ENCODE measurements around the gene TMEM120A.
A peak's percentile ranks its signal among the peaks of the same experiment; 100 is the strongest.

Gene TMEM120A

DNA sequence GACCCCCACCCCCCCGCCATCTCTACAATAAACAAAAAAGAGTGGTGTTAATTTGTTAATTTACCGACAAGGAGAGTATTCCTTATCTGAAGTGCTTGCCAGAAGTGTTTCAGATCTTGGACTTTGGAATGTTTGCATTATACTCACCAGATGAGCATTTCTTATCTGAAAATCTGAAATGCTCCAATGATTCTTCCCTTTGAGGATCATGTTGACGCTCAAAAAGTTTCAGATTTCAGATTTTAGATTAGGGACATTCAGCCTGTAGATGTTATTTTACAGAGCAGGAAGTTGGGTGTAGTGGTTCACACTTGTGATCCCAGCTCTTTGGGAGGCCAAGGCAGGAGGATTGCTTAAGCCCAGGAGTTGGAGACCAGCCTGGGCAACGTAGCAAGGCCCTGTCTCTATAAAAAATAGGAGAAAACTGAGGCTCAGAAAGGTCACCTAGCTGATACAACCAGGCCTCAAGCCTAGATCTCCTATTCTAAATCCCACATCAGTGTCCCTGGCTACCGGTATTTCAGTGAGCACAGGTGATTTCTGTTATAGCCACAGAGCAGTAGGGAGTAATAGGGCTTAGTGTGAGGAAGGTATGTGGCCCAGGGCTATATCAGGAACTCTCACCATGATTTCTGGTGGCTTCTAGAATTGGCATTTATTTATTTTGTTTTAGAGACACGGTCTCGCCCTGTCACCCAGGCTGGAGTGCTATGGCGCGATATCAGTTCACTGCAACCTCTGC is 35.4 kb downstream of the TMEM120A start:
- TF ChIP-seq CTCF (IDR thresholded peaks at IDR 0.05; ENCODE audit: low read depth, low read length): no peak
- no peak for DNase-seq (ENCODE audit: low read depth in 2 of 2)
- no peak overlapping the region for H3K4me3 ChIP-seq (replicated peaks in 1 of 2; ENCODE audit: low read depth in 2 of 2, low read length in 2 of 2)

- H3K4me3 ChIP-seq (replicated peaks in 1 of 2; ENCODE audit: low read depth in 2 of 2, low read length in 2 of 2): no peak overlapping the region
- TF ChIP-seq CTCF (IDR thresholded peaks at IDR 0.05; ENCODE audit: low read depth, low read length): no peak
- DNase-seq (ENCODE audit: low read depth in 2 of 2): peak in 1 of 2 donors; percentile 16
Measured at GRCh38 chr7:75957021-75957736, 37.2 kb downstream of the TMEM120A start.

DNA sequence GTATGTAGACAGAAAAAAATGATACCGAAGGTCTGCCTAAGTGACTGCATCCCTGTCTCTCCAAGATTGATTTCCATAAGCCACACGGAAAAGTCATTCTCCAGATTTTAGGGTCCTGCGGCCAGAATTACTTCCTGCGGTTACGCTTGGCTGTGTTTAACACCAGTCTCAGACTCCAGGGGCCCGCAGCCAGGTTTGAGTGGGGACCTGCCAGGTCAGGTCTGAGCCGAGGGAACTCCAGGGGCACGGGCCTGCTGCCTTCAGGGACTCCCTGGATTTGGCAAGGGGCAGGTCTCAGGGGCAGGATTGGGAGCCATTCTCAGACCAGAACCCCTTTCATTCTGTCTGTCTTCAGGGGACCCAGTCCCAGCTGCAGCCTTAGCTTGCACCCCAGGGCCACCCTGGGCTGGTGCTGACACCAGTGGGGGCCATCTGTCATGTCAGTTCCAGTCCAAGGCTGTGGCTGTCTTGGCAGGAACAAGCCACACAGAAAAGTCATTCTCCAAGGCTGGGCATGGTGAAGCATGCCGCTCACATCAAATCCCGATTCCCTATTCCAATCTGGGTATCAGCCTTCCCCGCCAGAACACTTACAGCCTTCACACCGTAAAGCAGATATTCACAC is 39.0 kb downstream of the TMEM120A start:
- H3K4me3 ChIP-seq (replicated peaks in 1 of 2; ENCODE audit: low read depth in 2 of 2, low read length in 2 of 2): no peak overlapping the region
- no peak for TF ChIP-seq CTCF (IDR thresholded peaks at IDR 0.05; ENCODE audit: low read depth, low read length)
- DNase-seq (ENCODE audit: low read depth in 2 of 2): no peak

GRCh38 chr7:75953931-75954330 is 40.5 kb downstream of the TMEM120A start:
- no peak overlapping the region for H3K4me3 ChIP-seq (replicated peaks in 1 of 2; ENCODE audit: low read depth in 2 of 2, low read length in 2 of 2)
- no peak for TF ChIP-seq CTCF (IDR thresholded peaks at IDR 0.05; ENCODE audit: low read depth, low read length)
- DNase-seq (ENCODE audit: low read depth in 2 of 2): no peak

DNA sequence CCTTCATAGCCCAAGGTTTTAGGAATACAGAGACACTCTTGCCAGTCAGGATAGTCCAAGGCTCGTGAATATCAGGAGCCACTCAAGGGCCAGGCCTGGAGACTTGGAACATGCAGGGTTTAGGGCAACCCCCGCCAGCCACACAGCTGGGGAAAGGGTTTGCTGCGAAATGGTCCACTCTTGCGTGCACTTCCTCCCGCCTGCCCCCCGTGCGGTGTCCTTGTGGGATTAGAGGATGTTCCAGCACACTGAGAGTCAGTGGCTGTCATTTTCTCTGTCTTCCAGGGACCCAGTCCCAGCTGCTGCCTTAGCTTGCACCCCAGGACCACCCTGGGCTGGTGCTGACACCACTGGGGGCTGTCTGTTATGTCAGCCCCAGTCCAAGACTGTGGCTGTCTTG is 41.0 kb downstream of the TMEM120A start:
- no peak for DNase-seq (ENCODE audit: low read depth in 2 of 2)
- H3K4me3 ChIP-seq (replicated peaks in 1 of 2; ENCODE audit: low read depth in 2 of 2, low read length in 2 of 2): no peak overlapping the region
- no peak for TF ChIP-seq CTCF (IDR thresholded peaks at IDR 0.05; ENCODE audit: low read depth, low read length)

- peak; percentile 83 to 84 for DNase-seq (ENCODE audit: low read depth in 2 of 2)
- no peak for TF ChIP-seq CTCF (IDR thresholded peaks at IDR 0.05; ENCODE audit: low read depth, low read length)
- H3K4me3 ChIP-seq (replicated peaks in 1 of 2; ENCODE audit: low read depth in 2 of 2, low read length in 2 of 2): no peak overlapping the region
Measured at GRCh38 chr7:75951506-75951905, 42.9 kb downstream of the TMEM120A start.

Data from cardiac fibroblast (primary cell).